ENCODE data around the gene THAP2.
A peak's percentile ranks its signal among the peaks of the same experiment; 100 is the strongest.
"Not testable (repeated sequence)": the region's sequence is repeated elsewhere in the genome, so short reads cannot be mapped to it uniquely, and the experiment has no call there.

THAP2 gene

DNA sequence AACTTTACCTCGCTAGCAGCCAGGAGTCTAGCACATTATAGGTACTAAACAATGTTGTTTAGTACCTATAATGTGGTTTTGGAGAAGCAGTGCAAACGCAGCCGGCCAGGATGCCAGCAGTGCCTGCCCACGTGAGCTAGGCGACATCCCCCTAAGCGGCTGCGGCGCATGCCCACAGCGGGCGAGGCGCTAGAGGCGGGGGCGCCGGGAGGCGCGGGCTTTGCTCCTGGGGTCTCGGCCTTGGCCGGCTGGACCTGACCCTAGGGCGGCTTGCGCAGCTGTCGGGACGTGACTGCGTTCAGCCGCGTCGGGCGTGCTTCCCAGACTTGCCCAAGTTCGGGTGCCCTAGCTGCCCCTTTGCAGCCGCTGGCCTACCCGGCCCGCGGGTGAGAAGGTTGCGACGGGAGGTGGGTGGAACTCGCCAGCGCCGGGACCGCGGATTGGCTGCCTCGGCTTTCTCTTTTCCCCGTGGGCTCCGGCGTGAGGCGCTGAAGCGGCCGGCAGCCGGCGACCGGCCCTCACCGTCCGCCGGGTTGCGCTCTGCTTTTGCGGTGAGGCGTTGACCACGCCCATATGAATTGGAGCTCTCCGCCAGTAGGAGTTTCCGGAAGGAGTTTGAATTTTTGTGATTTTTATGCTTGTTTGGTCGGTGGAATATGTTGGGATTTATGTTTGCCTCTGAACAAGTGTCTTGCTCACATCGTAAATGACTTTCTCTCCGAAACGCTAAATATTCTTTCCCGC lies 22.0 kb downstream of the THAP2 start, which contains the start of gene TMEM19:
TSS of gene TMEM19 (plus strand) at position 169 of the 744 bp plus-strand sequence. CDS start 599 bp downstream, outside the sequence.
- TF ChIP-seq, protein P1, sequence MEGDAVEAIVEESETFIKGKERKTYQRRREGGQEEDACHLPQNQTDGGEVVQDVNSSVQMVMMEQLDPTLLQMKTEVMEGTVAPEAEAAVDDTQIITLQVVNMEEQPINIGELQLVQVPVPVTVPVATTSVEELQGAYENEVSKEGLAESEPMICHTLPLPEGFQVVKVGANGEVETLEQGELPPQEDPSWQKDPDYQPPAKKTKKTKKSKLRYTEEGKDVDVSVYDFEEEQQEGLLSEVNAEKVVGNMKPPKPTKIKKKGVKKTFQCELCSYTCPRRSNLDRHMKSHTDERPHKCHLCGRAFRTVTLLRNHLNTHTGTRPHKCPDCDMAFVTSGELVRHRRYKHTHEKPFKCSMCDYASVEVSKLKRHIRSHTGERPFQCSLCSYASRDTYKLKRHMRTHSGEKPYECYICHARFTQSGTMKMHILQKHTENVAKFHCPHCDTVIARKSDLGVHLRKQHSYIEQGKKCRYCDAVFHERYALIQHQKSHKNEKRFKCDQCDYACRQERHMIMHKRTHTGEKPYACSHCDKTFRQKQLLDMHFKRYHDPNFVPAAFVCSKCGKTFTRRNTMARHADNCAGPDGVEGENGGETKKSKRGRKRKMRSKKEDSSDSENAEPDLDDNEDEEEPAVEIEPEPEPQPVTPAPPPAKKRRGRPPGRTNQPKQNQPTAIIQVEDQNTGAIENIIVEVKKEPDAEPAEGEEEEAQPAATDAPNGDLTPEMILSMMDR (IDR thresholded peaks at IDR 0.05; ENCODE audit: insufficient read depth, low read depth, low read length, missing control alignments): peak; percentile 19
- DNase-seq (ENCODE audit: low read depth): peak; percentile 96
- peak within 1 kb of the TSS; percentile 97 for H3K4me3 ChIP-seq (ENCODE audit: low read depth, low read length)

DNA sequence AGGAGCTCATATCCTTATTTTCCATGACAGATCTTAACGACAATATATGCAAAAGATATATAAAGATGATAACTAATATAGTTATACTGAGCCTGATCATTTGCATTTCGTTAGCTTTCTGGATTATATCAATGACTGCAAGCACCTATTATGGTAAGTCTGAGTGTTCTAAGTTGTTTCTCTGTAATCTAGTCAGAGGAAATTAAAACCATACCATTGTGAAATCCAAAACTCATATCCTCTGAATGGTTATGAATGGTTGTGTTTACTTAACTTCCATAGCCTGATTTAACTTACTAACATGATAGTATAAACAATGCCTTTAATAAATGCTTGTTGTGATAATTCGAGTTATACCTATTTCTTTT lies 22.5 kb downstream of the THAP2 start:
- DNase-seq (ENCODE audit: low read depth): no peak
- TF ChIP-seq, protein P1 (IDR thresholded peaks at IDR 0.05; ENCODE audit: insufficient read depth, low read depth, low read length, missing control alignments): no peak
- H3K4me3 ChIP-seq (ENCODE audit: low read depth, low read length): peak overlapping the region; percentile 97

DNA sequence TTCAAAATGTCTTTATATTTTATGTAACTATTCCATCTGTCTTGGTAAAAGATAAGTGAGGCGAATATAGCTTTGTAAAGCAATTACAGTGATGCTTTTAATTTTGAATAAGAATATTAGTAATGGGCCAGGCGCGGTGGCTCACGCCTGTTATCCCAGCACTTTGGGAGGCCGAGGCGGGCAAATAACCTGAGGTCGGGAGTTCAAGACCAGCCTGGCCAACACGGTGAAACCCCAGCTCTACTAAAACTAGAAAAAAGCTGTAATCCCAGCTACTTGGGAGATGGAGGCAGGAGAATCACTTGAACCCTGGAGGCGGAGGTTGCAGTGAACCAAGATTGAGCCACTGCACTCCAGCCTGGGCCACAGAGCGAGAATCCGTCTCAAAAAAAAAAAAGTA lies 23.1 kb downstream of the THAP2 start:
- H3K4me3 ChIP-seq (ENCODE audit: low read depth, low read length): peak overlapping the region; percentile 97
- not testable (repeated sequence) for DNase-seq (ENCODE audit: low read depth)

DNA sequence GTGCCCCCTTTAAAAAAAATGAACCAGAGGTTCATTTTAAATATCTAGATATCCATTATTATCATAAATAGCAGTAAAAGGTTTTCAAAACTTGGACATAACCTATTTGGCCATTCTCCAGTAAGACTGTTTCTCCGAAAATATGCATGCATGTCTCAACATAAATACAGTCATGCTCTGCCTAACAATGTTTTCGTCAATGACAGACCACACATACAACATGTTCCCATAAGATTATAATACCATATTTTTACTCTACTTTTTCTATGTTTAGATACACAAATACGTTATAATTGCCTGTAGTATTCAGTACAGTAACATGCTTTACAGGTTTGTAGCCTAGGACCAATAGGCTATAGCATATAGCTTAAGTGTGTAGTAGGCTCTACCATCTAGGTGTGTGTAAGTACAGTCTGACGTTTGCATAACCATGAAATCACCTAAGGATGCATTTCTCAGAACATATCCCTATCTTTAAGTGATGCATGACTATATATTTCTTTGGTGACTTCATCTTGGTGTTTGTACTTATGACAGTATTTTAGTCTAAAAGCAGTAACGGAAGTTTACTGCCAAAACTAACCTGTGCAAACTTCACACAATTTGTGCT lies 25.0 kb downstream of the THAP2 start:
- peak overlapping the region; percentile 97 for H3K4me3 ChIP-seq (ENCODE audit: low read depth, low read length)
- TF ChIP-seq, protein P1 (IDR thresholded peaks at IDR 0.05; ENCODE audit: insufficient read depth, low read depth, low read length, missing control alignments): no peak

DNA sequence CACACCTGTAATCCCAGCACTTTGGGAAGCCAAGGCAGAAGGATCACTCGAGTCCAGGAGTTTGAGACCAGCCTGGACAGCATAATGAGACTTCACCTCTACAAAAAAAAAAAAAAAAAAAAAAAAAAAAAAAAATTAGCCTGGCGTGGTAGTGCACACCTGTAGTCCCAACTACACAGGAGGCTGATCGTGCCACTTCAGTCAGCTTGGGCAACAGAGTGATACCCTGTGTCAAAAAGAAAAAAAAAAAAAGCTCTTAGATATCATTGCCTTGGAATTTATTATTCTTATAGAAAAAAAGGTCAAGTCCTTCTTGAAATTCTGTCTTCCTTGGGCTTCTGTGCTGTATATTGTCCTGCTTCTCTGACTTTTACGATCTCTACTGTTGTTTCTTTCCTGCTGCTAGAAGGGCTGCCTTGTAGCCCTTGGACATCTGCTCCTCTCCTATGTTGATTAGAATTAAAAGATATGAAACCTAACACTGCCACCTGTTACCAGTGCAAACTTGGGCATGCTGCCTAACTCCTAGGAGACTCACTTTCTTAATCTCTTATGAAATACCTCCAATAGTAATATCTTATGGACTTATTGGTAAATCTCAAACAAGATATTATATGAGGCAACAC lies 27.5 kb downstream of the THAP2 start:
- DNase-seq (ENCODE audit: low read depth): no peak
- H3K4me3 ChIP-seq (ENCODE audit: low read depth, low read length): peak overlapping the region; percentile 97
- TF ChIP-seq, protein P1 (IDR thresholded peaks at IDR 0.05; ENCODE audit: insufficient read depth, low read depth, low read length, missing control alignments): no peak

More for the DNA sequence above, 25.0 kb downstream of the THAP2 start:
- DNase-seq (ENCODE audit: low read depth): no peak

DNA sequence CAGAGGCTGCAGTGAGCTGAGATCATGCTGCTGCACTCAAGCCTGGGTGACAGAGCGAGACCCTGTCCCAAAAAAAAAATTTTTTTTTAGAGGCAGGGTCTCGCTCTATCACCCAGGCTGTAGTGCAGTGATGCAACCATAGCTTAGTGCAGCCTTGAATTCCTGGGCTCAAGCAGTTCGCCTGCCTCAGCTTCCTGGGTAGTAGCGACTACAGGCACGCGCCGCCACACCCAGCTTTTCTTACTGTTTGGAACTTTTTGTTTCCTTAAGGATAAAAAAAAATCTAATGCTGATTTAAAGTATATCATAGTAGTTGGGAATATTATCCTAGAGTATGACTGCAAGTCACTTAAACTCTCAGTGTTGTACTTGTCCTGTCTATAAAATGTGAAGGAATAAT lies 29.0 kb downstream of the THAP2 start:
- H3K4me3 ChIP-seq (ENCODE audit: low read depth, low read length): peak overlapping the region; percentile 26
- no peak for DNase-seq (ENCODE audit: low read depth)
- TF ChIP-seq, protein P1 (IDR thresholded peaks at IDR 0.05; ENCODE audit: insufficient read depth, low read depth, low read length, missing control alignments): no peak

DNA sequence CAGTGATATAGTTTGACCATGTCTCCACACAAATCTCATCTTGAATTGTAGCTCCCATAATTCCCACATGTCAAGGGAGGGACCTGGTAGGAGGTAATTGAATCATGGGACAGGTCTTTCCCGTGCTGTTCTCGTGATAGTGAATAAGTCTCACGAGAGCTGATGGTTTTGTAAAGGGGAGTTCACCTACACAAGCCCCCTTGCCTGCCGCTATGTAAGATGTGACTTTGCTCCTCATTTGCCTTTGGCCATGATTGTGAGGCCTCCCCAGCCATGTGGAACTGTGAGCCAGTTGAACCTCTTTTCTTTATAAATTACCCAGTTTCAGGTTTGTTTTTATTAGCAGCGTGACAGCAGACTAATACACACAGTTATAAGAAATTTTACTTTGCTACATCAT lies 29.6 kb downstream of the THAP2 start:
- H3K4me3 ChIP-seq (ENCODE audit: low read depth, low read length): peak overlapping the region; percentile 26
- peak; percentile 56 for DNase-seq (ENCODE audit: low read depth)

Measured in GM12865 (cell line).